Measurements from ENCODE around the gene NOC2L. TPM values are rescaled to one million over a fixed set of nuclear protein-coding genes. Genes with fewer than 3 reads are reported as not detected.

Gene NOC2L
- total RNA-seq, 1 experiment from 2014 or later, result 130 TPM

- Histone ChIP-seq H3T11ph (ENCODE audit: low read length) (no peak within 1 kb of the TSS), H2AFZ (ENCODE audit: low read length) (no peak within 1 kb of the TSS), H3K23me2 (ENCODE audit: insufficient read length, low read depth, low read length, poor library complexity, severe bottlenecking) (peaks cover 12% of the 10 kb centered on the region), H4K91ac (ENCODE audit: insufficient read length, low read depth, low read length) (no peak within 1 kb of the TSS), H2AK5ac (ENCODE audit: insufficient read length, low read length) (no peak within 1 kb of the TSS), H4K20me1 (ENCODE audit: control insufficient read depth, insufficient read depth, insufficient read length) (no peaks in the 10 kb centered on the region), H4K8ac (replicated peaks; ENCODE audit: insufficient read length, low read depth, low read length) (no peak within 1 kb of the TSS), H3K9me3 (ENCODE audit: control insufficient read depth, low read depth, low read length) (no peaks in the 10 kb centered on the region), H3K79me2 (ENCODE audit: insufficient read depth, low read length) (no peaks in the 10 kb centered on the region), H3K9ac (ENCODE audit: extremely low read depth, insufficient read length, low read length) (no peak within 1 kb of the TSS), H2BK20ac (ENCODE audit: low read depth, low read length, poor library complexity, severe bottlenecking) (no peak within 1 kb of the TSS), H2BK120ac (ENCODE audit: low read depth, low read length, poor library complexity, severe bottlenecking) (no peak within 1 kb of the TSS), H3K27ac (ENCODE audit: insufficient read length, low read depth, low read length) (no peak within 1 kb of the TSS), H2BK5ac (ENCODE audit: insufficient read length, low read length) (no peak within 1 kb of the TSS), H3K4me2 (ENCODE audit: insufficient read depth, insufficient read length, low read length) (peak within 1 kb of the TSS; percentile 68), H3K4ac (ENCODE audit: low read depth, low read length) (no peak within 1 kb of the TSS), H3K79me1 (ENCODE audit: insufficient read depth, low read depth, low read length, poor library complexity, severe bottlenecking) (no peaks in the 10 kb centered on the region), H2BK12ac (ENCODE audit: insufficient read length, low read depth, low read length) (no peak within 1 kb of the TSS), H3K56ac (ENCODE audit: insufficient read length, low read depth, low read length) (no peak within 1 kb of the TSS), H3K4me1 (ENCODE audit: insufficient read depth, low read length) (no peaks in the 10 kb centered on the region), H3K18ac (ENCODE audit: insufficient read length, low read depth, low read length) (peak within 1 kb of the TSS; percentile 51), H3K27me3 (ENCODE audit: insufficient read depth, low read length) (peaks cover 11% of the 10 kb centered on the region; the same call in 1 of the 2 replicates), H2BK15ac (ENCODE audit: low read depth, low read length) (no peak within 1 kb of the TSS), H3K14ac (ENCODE audit: insufficient read depth, low read length) (peak within 1 kb of the TSS; percentile 68; the same call in 1 of the 2 replicates), H4K5ac (ENCODE audit: insufficient read length, low read depth, low read length) (no peak within 1 kb of the TSS), H3K23ac (ENCODE audit: insufficient read length, low read depth, low read length) (no peak within 1 kb of the TSS)
- TF ChIP-seq CTCF (conservative IDR thresholded peaks at IDR 0.05), result no peak
- H3K27me3 Mint-ChIP-seq (ENCODE audit: low read depth), result peaks cover 49% of the 10 kb centered on the region
- peaks cover 0 to 3% of the 10 kb centered on the region in 2 experiments; a peak in 2 of 4 replicates for H3K4me1 Mint-ChIP-seq
- H3K36me3 Mint-ChIP-seq (ENCODE audit: insufficient read depth in 1 of 3, low read depth in 3 of 3), result peaks cover 0 to 26% (median 24%) of the 10 kb centered on the region in 3 experiments; a peak in 6 of 7 replicates
- WGBS (ENCODE audit: extremely low coverage, insufficient read length, low lambda C conversion rate), result no CpG with 5 or more reads among the region's 31 CpGs
- H3K27ac Mint-ChIP-seq, result no peak within 1 kb of the TSS
- DNase-seq, result peak; percentile 78
- H3K9me3 Mint-ChIP-seq, result peaks cover 3 to 4% of the 10 kb centered on the region in 2 experiments; a peak in 3 of 5 replicates
- peak within 1 kb of the TSS; percentile 57 to 76 for H3K4me3 Mint-ChIP-seq
Observed at GRCh38 chr1:966135-966703, 7.2 kb upstream of the NOC2L start, which contains the start of gene PLEKHN1. Gene PLEKHN1 (plus strand): TSS chr1:966482. CDS start chr1:966532, 50 bp downstream.

All from H9 (cell line).